ENCODE data around the gene ZNF319.

Gene ZNF319

DNA sequence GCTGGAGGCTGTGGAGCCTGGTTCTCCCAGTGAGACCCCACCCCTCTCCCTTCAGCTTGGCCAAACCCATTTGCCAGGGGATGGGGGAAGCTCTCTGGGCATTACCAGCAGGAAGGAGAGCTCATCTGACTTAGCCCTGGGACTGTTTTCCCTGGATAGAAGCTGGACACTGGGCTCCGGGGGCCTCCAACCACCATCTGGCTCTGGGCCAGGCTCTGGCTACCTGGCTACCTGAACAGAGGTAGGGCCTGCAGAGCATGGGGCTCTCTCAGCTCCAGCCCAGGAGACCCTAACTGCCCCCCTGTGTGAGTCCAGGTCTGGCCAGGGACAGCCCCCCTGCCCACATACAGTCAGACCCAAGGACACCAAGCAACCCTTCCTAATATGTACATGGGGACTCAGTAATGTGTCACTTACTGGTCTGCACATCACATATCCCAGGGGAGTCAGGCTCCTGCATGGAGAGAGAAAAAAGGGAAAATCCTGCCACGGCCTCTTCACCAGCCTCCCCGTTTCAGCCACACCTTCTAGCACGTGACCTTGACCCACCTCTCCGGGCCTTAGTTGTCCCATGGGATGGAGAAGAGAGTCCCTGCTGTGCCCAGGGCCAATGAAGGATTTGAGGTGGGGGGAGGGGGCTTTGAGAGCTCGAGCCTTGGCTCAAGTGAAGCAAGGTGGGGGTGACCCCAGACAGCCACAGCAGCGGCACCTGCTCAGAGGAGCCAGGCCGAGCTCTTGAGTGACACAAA, 43.4 kb downstream of the ZNF319 start:
- Histone ChIP-seq H4K20me1 (ENCODE audit: insufficient read depth) (no peaks in the 10 kb centered on the region), H3K4me3 (IDR thresholded peaks at IDR 0.05; ENCODE audit: insufficient read depth, low read depth, low read length) (no peak overlapping the region), H2AFZ (ENCODE audit: low read depth) (no peak overlapping the region), H3K4me1 (ENCODE audit: low read depth, poor library complexity, severe bottlenecking) (peaks cover 11% of the 10 kb centered on the region), H3K27ac (no peak overlapping the region), H3K79me2 (ENCODE audit: insufficient read depth, low read depth) (no peaks in the 10 kb centered on the region), H3K27me3 (ENCODE audit: insufficient read depth, low read depth) (no peaks in the 10 kb centered on the region), H3K4me2 (no peak overlapping the region), H3K36me3 (ENCODE audit: insufficient read depth) (no peaks in the 10 kb centered on the region), H3K9ac (no peak overlapping the region)
- TF ChIP-seq CTCF (conservative IDR thresholded peaks at IDR 0.05; ENCODE audit: low read depth, low read length) = no peak

DNA sequence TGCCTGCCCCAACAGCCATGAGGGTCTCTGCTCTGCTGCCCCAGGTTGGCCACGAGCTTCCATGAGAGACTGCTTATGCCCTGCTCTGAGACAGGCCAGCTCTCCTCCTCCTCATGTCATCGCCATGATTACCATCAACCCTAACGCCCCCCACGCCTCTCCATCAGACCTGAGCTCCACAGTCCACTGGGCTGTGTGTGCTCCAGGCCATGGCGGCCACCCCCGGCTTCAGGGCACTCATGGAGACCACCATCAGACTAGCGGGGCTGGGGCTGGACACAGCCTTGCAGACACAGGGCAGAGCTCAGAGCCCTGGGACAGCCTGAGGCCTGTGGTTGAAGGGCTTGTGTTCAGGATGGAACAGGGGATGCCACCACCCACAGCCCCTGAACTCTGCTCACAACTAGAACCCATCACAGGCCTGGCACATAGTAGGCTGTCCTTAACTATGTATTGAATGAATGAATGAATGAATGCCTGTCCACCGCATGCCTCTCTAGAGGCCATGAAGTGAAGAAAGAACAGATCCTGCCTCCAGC, 44.1 kb downstream of the ZNF319 start:
- no peak overlapping the region for H2AFZ ChIP-seq (ENCODE audit: low read depth)
- no peak for TF ChIP-seq CTCF (conservative IDR thresholded peaks at IDR 0.05; ENCODE audit: low read depth, low read length)

GRCh38 chr16:57955572-57956188, 44.8 kb downstream of the ZNF319 start:
- H3K27ac ChIP-seq = no peak overlapping the region
- no peaks in the 10 kb centered on the region for H3K27me3 ChIP-seq (ENCODE audit: insufficient read depth, low read depth)
- H3K79me2 ChIP-seq (ENCODE audit: insufficient read depth, low read depth) = no peaks in the 10 kb centered on the region
- TF ChIP-seq CTCF (conservative IDR thresholded peaks at IDR 0.05; ENCODE audit: low read depth, low read length) = no peak
- H3K4me2 ChIP-seq = no peak overlapping the region
- no peak overlapping the region for H3K4me3 ChIP-seq (IDR thresholded peaks at IDR 0.05; ENCODE audit: insufficient read depth, low read depth, low read length)
- no peaks in the 10 kb centered on the region for H4K20me1 ChIP-seq (ENCODE audit: insufficient read depth)
- H3K9ac ChIP-seq = no peak overlapping the region
- no peaks in the 10 kb centered on the region for H3K4me1 ChIP-seq (ENCODE audit: low read depth, poor library complexity, severe bottlenecking)
- no peaks in the 10 kb centered on the region for H3K36me3 ChIP-seq (ENCODE audit: insufficient read depth)
- H2AFZ ChIP-seq (ENCODE audit: low read depth) = no peak overlapping the region

More for the DNA sequence above, 44.1 kb downstream of the ZNF319 start:
- Histone ChIP-seq H3K27me3 (ENCODE audit: insufficient read depth, low read depth) (no peaks in the 10 kb centered on the region), H3K27ac (no peak overlapping the region), H4K20me1 (ENCODE audit: insufficient read depth) (no peaks in the 10 kb centered on the region), H3K36me3 (ENCODE audit: insufficient read depth) (no peaks in the 10 kb centered on the region), H3K79me2 (ENCODE audit: insufficient read depth, low read depth) (no peaks in the 10 kb centered on the region), H3K4me1 (ENCODE audit: low read depth, poor library complexity, severe bottlenecking) (peaks cover 6% of the 10 kb centered on the region), H3K4me3 (IDR thresholded peaks at IDR 0.05; ENCODE audit: insufficient read depth, low read depth, low read length) (no peak overlapping the region), H3K9ac (no peak overlapping the region), H3K4me2 (no peak overlapping the region)

- Histone ChIP-seq H3K36me3 (ENCODE audit: insufficient read depth) (no peaks in the 10 kb centered on the region), H3K79me2 (ENCODE audit: insufficient read depth, low read depth) (no peaks in the 10 kb centered on the region), H2AFZ (ENCODE audit: low read depth) (no peak overlapping the region), H3K9ac (no peak overlapping the region), H3K4me2 (no peak overlapping the region), H3K27ac (no peak overlapping the region), H3K27me3 (ENCODE audit: insufficient read depth, low read depth) (no peaks in the 10 kb centered on the region), H3K4me3 (IDR thresholded peaks at IDR 0.05; ENCODE audit: insufficient read depth, low read depth, low read length) (no peak overlapping the region), H4K20me1 (ENCODE audit: insufficient read depth) (no peaks in the 10 kb centered on the region), H3K4me1 (ENCODE audit: low read depth, poor library complexity, severe bottlenecking) (peaks cover 7% of the 10 kb centered on the region)
- no peak for TF ChIP-seq CTCF (conservative IDR thresholded peaks at IDR 0.05; ENCODE audit: low read depth, low read length)
Measured at GRCh38 chr16:57953857-57954256, 46.6 kb downstream of the ZNF319 start.
